ENCODE measurements around the gene FHAD1. TPM values are rescaled to one million over a fixed set of nuclear protein-coding genes. Genes with fewer than 3 reads are reported as not detected.

The FHAD1 gene
- total and polyA plus RNA-seq, 2 of the 13 experiments (the other 11 are each of a cell fraction or from before 2014, with no cell fraction given), result not detected

- TF ChIP-seq MXD4 (CRISPR knock-in tag; IDR thresholded peaks at IDR 0.05) (no peak), NFE2L1 (CRISPR knock-in tag; IDR thresholded peaks at IDR 0.05; ENCODE audit: borderline replicate concordance) (no peak), CENPBD1 (CRISPR knock-in tag; IDR thresholded peaks at IDR 0.05; ENCODE audit: borderline replicate concordance, low read depth) (no peak), U2AF1 (optimal IDR thresholded peaks at IDR 0.05; ENCODE audit: low read depth, low read length) (no peak), MZF1 (CRISPR knock-in tag; IDR thresholded peaks at IDR 0.05; ENCODE audit: borderline replicate concordance) (no peak), GLMP (CRISPR knock-in tag; IDR thresholded peaks at IDR 0.05; ENCODE audit: borderline replicate concordance) (no peak), TFDP2 (CRISPR knock-in tag; IDR thresholded peaks at IDR 0.05) (peak; percentile 72)
These were observed 25.2 kb downstream of the FHAD1 start (continued) for GRCh38 chr1:15272009-15272781.

- Histone ChIP-seq H3K27ac (ENCODE audit: extremely low read length, insufficient read depth, low read length) (no peak overlapping the region), H4K20me1 (ENCODE audit: insufficient read depth, low read length) (no peaks in the 10 kb centered on the region), H3K4me2 (ENCODE audit: low read depth, low read length) (peak overlapping the region; percentile 60), H3K4me1 (ENCODE audit: insufficient read depth, low read length) (peaks cover 27% of the 10 kb centered on the region), H3K9ac (ENCODE audit: insufficient read depth, low read depth, low read length) (no peak overlapping the region), H3K4me3 (replicated peaks in 1 of 3; ENCODE audit: insufficient read depth in 1 of 3, low read depth in 2 of 3, low read length in 3 of 3) (no peak overlapping the region), H2AFZ (ENCODE audit: low read length) (no peak overlapping the region), H3K36me3 (replicated peaks in 1 of 2; ENCODE audit: control insufficient read depth in 1 of 2, insufficient read depth in 2 of 2, low read length in 2 of 2) (no peaks in the 10 kb centered on the region), H3K79me2 (ENCODE audit: insufficient read depth, low read length) (no peaks in the 10 kb centered on the region), H3K9me3 (ENCODE audit: low read length) (no peaks in the 10 kb centered on the region), H3K27me3 (ENCODE audit: control insufficient read depth in 1 of 2, insufficient read depth in 2 of 2, low read length in 2 of 2) (peaks cover 2 to 13% of the 10 kb centered on the region in 2 experiments; a peak in 2 of 5 replicates)
- intact Hi-C loops (cut with micrococcal nuclease; ENCODE audit: unreplicated experiment) (loop anchor here (1.0 to 2.0 kb wide), 4 partner anchors 44 to 144 kb away; no protein-coding TSS in a partner anchor), in situ Hi-C loops (cut with HindIII; ENCODE audit: extremely low pct_ligation_motif_present, low pct_unique_long_range_greater_than_20kb) (loop anchor here (5.0 kb wide), 1 partner anchor 145 kb away; no protein-coding TSS in a partner anchor)
- FAIRE-seq, result no peak
- ChIA-PET CTCF (ENCODE audit: low intra/inter-chr PET ratio, low total read pairs) (interaction anchor here (0.7 to 3.8 kb wide), 4 partner anchors 31 to 173 kb away, joined by 3 to 53 read pairs (median 11); partner anchors contain the start of gene TMEM51), POLR2A (interaction anchor here (1.4 kb wide), 1 partner anchor 121 kb away, joined by 7 read pairs; no protein-coding TSS in a partner anchor)
- DNase-seq (ENCODE audit: low spot score), result no peak
- WGBS (ENCODE audit: low lambda C conversion rate), result 24% methylated on average over 7 of the region's 7 CpGs
- no TSS peak for BruUV-seq (replicated peaks)
- peak; percentile 32; the same call in 2 of the 3 replicates for ATAC-seq
- TF ChIP-seq FOXO1 (CRISPR knock-in tag; IDR thresholded peaks at IDR 0.05) (no peak), MED1 (CRISPR knock-in tag; IDR thresholded peaks at IDR 0.05) (no peak), MYC (CRISPR knock-in tag; IDR thresholded peaks at IDR 0.05; ENCODE audit: borderline replicate concordance) (0 out of 2 replicates have a peak, but pooled peaks have one; percentile 5), ZNF142 (CRISPR knock-in tag; IDR thresholded peaks at IDR 0.05) (no peak), CENPT (CRISPR knock-in tag; IDR thresholded peaks at IDR 0.05; ENCODE audit: low read depth) (no peak), ZNF547 (CRISPR knock-in tag; IDR thresholded peaks at IDR 0.05) (0 out of 2 replicates have a peak, but pooled peaks have one; percentile 17)
These were observed 25.7 kb downstream of the FHAD1 start for GRCh38 chr1:15272782-15273127.

Data from HepG2 (cell line).